ENCODE data around the gene TBC1D9. TPM values are rescaled to one million over a fixed set of nuclear protein-coding genes. Genes with fewer than 3 reads are reported as not detected.

The TBC1D9 gene
- total RNA-seq, 1 experiment from 2014 or later, result 4.6 TPM

DNA sequence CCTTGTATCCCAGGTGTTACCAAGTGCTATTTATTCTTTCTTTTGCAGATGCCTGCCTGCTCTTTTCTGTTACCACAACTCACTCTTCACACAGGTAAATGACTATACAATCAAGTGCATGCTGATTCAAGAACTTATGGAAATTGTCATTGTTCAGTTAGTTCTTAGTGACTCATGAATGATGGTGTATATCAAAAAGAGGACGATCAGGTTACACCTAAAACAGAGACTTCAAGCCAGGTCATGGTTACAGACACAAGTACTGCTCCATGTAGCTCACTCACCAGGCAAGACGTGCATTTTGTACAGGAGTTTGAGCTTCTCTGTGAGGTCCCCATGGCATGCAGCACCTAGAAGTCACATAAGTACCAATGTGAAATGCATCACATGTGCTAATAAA, 128.2 kb downstream of the TBC1D9 start:
- no peak for DNase-seq
- no peak overlapping the region for H3K4me3 ChIP-seq (ENCODE audit: insufficient read depth, low read depth, low read length)
- no peaks in the 10 kb centered on the region for H3K36me3 ChIP-seq (replicated peaks; ENCODE audit: control insufficient read depth, insufficient read depth, low read length)
- no peaks in the 10 kb centered on the region for H3K27me3 ChIP-seq (ENCODE audit: control insufficient read depth, insufficient read depth, low read length)

DNA sequence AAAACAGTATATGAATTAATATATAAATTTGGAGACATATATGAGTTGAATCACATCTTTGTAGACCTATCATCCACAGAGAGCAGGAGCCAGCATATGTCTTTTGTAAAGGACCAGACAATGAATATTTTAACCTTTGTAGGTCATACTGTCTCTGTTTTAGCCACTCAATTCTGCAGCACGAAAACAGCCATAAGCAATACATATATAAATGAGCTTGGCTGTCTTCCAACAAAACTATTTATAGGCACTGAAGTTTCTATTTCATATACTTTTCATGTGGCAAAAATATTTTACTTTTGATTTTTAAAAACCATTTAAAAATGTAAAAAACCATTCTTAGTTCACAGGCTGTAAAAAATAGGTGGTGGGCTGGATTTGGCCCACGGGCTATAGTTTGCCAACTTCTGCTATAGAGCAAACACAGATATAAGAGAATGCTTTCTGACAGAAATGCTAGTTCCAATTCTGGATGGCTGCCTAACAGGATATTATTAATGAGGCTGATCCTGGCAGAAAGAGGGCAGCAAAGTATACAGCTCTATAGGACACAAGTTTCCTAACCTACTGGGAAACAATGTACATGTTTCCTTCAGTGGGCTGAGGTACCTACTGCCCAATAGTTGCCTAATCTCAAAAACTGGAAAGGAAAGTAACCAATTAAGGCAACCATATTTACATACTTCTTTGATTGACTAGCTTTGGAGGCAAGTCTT, 129.4 kb downstream of the TBC1D9 start:
- Histone ChIP-seq H3K36me3 (replicated peaks; ENCODE audit: control insufficient read depth, insufficient read depth, low read length) (no peaks in the 10 kb centered on the region), H3K27me3 (ENCODE audit: control insufficient read depth, insufficient read depth, low read length) (no peaks in the 10 kb centered on the region), H3K4me3 (ENCODE audit: insufficient read depth, low read depth, low read length) (no peak overlapping the region)
- DNase-seq, result no peak

DNA sequence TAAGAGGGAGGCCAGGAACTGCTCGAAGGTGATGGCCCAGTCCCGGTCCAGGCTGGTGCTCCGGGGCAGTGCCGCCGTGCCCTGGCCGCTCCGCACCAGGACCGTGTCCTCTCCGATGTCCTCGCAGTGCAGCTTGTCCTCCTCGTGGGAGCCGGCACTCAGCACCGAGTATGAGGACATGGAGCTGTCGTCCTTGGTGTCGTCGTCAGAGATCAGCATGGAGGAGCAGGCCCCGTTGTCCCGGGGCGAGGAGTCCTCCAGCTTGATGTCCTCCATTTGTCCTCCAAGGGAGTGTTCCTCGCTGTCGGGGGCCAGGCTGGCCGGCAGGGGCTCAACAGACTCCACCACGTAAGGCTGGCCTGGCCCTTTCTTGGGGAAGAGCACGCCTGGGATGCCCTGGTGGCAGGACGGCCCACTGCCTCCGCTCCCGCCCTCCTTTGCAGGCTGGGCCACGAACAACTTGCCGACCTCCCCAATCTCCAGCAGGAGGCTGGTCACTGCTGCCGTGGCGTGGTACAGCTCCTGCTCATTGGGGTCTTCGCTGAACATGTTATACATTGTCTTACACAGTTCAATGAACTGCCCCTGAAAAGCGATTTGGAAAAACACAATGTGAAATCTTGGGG, 133.7 kb downstream of the TBC1D9 start:
- H3K27me3 ChIP-seq (ENCODE audit: control insufficient read depth, insufficient read depth, low read length), result no peaks in the 10 kb centered on the region
- peak; percentile 47 for DNase-seq
- no peak overlapping the region for H3K4me3 ChIP-seq (ENCODE audit: insufficient read depth, low read depth, low read length)
- H3K36me3 ChIP-seq (replicated peaks; ENCODE audit: control insufficient read depth, insufficient read depth, low read length), result no peaks in the 10 kb centered on the region

DNA sequence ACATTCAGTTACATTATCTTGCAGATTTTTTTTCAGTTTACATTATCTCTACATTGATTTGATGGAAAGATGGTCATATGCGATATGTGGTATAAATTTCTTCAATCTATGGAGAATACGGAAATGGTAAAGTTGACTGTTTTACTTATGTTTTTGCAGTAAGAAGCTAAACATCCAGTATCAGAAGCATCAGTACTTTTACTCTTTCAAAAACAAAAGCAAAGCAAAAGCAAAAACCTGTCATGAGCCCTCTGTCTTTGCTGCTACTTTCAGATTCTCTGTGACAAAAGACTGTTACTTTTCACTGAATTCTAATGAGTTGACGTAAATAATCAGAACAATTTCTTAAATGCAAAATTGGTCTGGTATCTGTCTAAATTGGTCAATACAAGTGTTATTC, 135.0 kb downstream of the TBC1D9 start:
- H3K27me3 ChIP-seq (ENCODE audit: control insufficient read depth, insufficient read depth, low read length), result no peaks in the 10 kb centered on the region

DNA sequence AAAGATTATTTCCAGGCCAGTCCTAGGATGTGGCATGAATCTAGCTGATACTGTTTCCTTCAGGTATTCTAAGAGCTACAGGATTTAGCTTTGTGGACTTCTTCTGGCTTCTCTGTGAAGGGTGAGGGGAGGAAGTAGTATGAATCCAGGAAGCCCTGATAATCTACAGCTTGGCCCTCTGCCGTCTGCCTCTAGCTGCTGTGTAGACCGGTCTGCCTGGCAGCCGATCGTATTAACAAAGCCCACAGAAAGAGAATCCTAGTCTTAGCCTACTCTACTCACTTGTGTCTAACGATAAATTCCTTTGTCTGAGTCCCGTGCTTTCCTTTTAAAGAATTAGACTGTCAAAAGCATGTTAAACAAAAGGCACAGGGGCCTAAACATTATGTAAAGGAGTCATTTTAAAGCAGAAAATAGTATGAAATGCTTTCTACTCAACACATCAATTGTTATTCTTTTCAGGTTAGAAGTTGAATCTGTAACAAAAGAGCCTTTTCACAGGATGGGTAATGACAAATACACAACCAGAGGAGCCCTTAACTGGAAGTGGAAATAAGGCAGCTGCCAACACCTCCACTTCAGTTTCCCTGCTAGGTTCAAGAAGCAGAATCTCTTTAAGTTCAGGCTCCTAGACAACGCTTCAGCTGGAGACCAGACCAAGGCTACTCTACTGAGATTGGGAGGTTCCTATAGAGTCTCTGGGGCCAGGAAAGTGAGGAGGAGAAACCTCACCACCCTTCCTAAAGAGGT, 138.5 kb downstream of the TBC1D9 start:
- Histone ChIP-seq H3K27me3 (ENCODE audit: control insufficient read depth, insufficient read depth, low read length) (no peaks in the 10 kb centered on the region), H3K4me3 (ENCODE audit: insufficient read depth, low read depth, low read length) (no peak overlapping the region), H3K36me3 (replicated peaks; ENCODE audit: control insufficient read depth, insufficient read depth, low read length) (no peaks in the 10 kb centered on the region)
- DNase-seq, result no peak

More for the DNA sequence above, 135.0 kb downstream of the TBC1D9 start:
- H3K4me3 ChIP-seq (ENCODE audit: insufficient read depth, low read depth, low read length), result no peak overlapping the region
- no peak for DNase-seq
- no peaks in the 10 kb centered on the region for H3K36me3 ChIP-seq (replicated peaks; ENCODE audit: control insufficient read depth, insufficient read depth, low read length)

DNA sequence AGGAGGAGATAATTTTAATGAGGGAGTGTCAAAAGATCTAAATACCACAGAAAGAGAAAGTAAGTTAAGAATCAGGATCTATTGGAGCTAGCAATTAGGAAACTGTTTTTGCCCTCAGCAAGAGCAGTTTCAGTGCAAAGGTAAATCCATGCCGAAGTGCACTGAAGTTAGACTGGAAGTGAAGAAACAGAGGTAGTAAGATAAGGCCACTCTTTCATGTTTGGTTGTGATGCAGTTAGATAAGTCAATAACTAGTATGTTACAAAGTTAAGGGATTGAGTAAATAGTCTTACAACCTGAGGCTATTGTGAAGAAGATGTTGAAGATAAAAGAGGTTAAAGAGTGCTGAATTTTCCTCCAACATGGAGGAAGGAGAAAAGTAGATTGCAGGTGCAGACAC, 140.7 kb downstream of the TBC1D9 start:
- Histone ChIP-seq H3K27me3 (ENCODE audit: control insufficient read depth, insufficient read depth, low read length) (no peaks in the 10 kb centered on the region), H3K36me3 (replicated peaks; ENCODE audit: control insufficient read depth, insufficient read depth, low read length) (no peaks in the 10 kb centered on the region), H3K4me3 (ENCODE audit: insufficient read depth, low read depth, low read length) (no peak overlapping the region)
- no peak for DNase-seq

DNA sequence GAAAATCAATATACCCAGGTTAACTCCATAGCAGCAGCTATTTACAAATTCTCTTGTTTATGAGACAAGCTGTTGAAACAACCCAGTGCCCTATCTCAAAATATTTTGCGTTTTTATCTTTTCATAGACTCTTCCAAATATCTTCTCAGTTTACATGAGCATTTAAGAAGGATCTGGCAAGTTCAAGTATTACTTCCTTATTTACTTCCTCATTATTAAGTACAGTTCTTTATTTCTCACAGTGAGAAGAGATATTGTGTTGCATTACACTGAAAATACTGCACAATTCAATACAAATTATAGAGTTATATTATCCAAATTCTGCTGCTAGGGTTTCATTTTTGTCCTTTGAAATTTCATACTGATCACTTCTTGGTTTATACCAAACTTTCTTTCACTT, 143.8 kb downstream of the TBC1D9 start:
- no peaks in the 10 kb centered on the region for H3K36me3 ChIP-seq (replicated peaks; ENCODE audit: control insufficient read depth, insufficient read depth, low read length)
- H3K27me3 ChIP-seq (ENCODE audit: control insufficient read depth, insufficient read depth, low read length), result no peaks in the 10 kb centered on the region
- no peak overlapping the region for H3K4me3 ChIP-seq (ENCODE audit: insufficient read depth, low read depth, low read length)

DNA sequence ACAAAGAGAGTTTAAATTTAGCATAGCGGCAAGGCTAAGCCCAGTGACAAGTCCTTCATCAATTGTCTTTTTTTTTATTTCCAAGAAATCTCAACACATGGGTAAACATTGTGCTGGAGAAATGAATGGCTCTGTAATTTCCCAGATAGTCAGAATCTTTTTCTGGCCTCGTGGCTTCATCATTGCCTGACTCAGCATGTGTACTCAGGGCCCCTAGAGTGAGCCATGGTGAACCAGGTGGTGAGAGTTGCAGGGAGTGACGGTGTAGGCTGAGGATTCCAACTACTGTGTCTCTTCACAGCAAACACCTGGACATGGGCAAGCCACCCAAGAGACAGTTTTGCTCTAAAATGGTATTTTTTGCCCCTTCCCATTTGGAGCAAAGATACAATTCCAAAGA, 144.3 kb downstream of the TBC1D9 start:
- Histone ChIP-seq H3K36me3 (replicated peaks; ENCODE audit: control insufficient read depth, insufficient read depth, low read length) (no peaks in the 10 kb centered on the region), H3K27me3 (ENCODE audit: control insufficient read depth, insufficient read depth, low read length) (no peaks in the 10 kb centered on the region), H3K4me3 (ENCODE audit: insufficient read depth, low read depth, low read length) (no peak overlapping the region)
- no peak for DNase-seq

More for the DNA sequence above, 143.8 kb downstream of the TBC1D9 start:
- DNase-seq, result no peak

DNA sequence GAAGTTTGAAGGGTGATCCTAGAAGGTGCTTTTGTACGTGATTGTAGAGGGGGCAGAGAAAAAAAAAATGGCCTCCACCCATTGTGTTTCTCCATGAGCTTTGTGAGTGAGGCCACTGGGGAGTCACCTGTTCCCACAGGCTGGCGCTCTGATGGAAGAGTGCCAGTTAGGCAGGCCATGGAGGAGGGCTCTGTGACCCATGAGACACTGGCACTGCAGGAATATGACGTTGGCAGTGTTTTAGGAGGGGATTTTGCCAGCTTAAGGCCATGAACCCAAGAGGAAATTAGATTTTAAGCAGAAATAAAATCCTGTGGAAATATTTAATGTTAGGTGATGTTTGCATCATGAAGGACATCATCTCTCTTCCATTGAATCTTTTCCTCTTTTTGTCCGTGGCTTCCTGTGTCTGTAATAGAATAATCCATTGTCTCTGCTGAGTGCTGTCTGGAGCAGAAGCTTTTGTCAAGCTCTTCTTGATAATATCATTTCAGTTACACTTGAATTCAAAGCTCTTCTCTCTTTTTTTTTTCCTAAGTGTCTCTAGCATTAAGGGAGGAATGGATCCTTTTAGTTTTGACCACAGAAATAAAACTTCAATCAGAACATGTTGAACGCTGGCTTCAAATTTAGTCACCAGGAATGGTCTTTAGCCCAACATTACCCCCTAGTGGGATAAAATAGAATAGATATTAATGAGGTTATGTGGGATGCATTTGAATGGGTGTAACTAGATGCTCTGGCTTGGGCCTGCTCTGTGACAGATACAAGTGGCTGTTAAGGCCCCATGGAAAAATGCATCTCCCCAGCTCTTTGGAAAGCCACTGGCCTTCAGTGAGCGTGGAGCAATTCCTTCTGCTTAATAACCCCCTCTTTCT, 146.4 kb downstream of the TBC1D9 start:
- Histone ChIP-seq H3K27me3 (ENCODE audit: control insufficient read depth, insufficient read depth, low read length) (no peaks in the 10 kb centered on the region), H3K4me3 (ENCODE audit: insufficient read depth, low read depth, low read length) (no peak overlapping the region), H3K36me3 (replicated peaks; ENCODE audit: control insufficient read depth, insufficient read depth, low read length) (no peaks in the 10 kb centered on the region)
- DNase-seq, result peak; percentile 29

DNA sequence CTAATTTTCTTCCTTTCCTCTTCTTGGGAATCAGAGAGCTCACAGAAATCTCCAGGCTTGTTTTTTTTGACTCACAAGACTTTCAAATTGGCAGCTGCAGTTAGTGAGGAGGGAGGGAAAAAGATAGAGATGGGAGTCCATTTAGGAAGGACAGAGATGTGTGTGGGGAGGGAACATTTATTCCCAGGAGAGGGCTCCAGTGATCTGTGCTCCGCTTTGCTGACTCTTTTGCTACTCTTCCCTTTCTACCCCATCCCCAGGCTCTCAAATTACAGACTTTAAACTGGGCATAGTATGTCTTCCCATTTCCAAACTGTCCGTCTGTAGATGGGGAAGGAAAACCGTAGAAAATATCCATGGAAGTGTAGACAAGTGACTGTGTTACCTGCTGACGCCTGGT, 148.3 kb downstream of the TBC1D9 start:
- Histone ChIP-seq H3K27me3 (ENCODE audit: control insufficient read depth, insufficient read depth, low read length) (no peaks in the 10 kb centered on the region), H3K4me3 (ENCODE audit: insufficient read depth, low read depth, low read length) (no peak overlapping the region), H3K36me3 (replicated peaks; ENCODE audit: control insufficient read depth, insufficient read depth, low read length) (no peaks in the 10 kb centered on the region)
- peak; percentile 25 for DNase-seq

DNA sequence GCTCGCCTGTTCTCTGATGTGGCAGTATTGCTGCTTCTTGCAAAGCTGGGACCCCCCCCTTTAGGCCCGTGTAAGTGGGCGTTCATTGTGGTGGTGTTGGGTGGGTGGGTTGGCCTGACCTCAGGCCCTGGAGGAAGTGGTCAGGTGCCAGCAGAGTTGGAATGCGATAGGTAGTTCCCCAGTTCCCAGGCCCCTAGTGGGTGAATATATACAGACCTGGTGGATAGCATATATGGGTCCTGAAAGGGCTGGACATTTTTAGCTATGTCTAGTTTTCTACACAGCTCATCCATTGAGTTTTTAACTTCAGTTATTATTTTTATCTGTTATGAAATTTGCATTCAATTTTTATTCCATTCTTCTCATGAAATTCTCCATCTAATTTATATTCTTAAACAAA, 151.6 kb downstream of the TBC1D9 start:
- Histone ChIP-seq H3K27me3 (ENCODE audit: control insufficient read depth, insufficient read depth, low read length) (no peaks in the 10 kb centered on the region), H3K36me3 (replicated peaks; ENCODE audit: control insufficient read depth, insufficient read depth, low read length) (no peaks in the 10 kb centered on the region), H3K4me3 (ENCODE audit: insufficient read depth, low read depth, low read length) (no peak overlapping the region)
- no peak for DNase-seq

DNA sequence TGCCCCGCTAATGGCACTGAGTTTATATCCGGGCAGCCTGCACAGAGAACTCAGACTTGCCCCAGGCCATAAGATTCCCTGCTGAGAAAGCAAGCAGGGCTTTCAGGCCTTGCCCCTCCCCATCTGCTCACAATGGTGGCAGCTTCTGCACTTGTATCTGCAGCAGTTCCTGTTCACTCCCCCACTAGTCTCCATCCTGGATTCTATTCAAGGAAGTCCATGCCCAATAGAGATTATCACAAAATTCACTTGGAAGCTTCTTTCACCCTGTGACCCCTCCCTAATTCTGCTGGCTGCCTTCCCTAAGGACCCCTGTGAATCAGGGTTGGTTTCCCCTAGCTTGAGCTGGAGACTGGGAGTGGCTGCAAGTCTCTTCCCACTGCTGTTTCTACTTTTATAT, 152.9 kb downstream of the TBC1D9 start:
- no peak for DNase-seq
- Histone ChIP-seq H3K27me3 (ENCODE audit: control insufficient read depth, insufficient read depth, low read length) (no peaks in the 10 kb centered on the region), H3K36me3 (replicated peaks; ENCODE audit: control insufficient read depth, insufficient read depth, low read length) (no peaks in the 10 kb centered on the region), H3K4me3 (ENCODE audit: insufficient read depth, low read depth, low read length) (no peak overlapping the region)

DNA sequence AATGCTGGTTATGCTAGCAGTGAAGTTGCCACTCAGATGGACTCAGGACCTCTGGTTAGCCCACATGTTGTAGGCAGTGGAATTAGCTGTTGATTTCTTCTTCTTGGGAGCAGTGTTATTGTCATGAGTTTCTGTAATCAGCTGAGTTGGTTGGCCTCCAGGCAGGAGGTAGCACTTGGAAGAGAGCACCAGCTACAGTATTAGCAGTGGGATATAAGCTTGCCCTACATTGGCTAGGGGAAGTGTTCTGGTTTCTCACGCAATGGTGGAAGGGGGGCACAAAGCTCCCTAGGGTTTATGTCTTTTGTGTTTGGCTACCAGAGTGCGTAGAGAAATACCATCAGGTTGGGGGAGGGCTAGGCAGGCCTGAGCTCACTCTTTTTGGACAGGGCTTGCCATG, 153.5 kb downstream of the TBC1D9 start:
- H3K36me3 ChIP-seq (replicated peaks; ENCODE audit: control insufficient read depth, insufficient read depth, low read length), result no peaks in the 10 kb centered on the region
- no peaks in the 10 kb centered on the region for H3K27me3 ChIP-seq (ENCODE audit: control insufficient read depth, insufficient read depth, low read length)
- H3K4me3 ChIP-seq (ENCODE audit: insufficient read depth, low read depth, low read length), result no peak overlapping the region
- DNase-seq, result no peak

DNA sequence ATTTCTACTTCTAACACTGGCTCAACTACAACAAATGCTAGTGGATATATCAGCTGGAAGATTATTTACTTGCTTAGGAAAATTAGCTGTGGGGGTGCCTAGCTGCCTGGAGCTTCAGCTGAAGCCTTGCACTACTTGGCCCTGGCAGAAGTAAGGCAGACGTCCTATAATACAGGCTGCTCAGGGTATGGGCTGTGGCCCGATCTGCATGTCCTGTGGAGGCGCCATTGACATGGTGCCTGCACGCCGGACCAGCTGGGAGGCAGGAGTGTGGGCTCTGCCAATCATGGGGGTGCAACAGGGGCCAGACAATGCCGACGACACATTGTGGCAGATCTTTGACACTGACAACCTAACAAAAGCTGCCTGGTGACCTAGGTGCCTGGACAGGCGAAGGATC, 155.8 kb downstream of the TBC1D9 start:
- no peak for DNase-seq
- Histone ChIP-seq H3K4me3 (ENCODE audit: insufficient read depth, low read depth, low read length) (no peak overlapping the region), H3K36me3 (replicated peaks; ENCODE audit: control insufficient read depth, insufficient read depth, low read length) (no peaks in the 10 kb centered on the region), H3K27me3 (ENCODE audit: control insufficient read depth, insufficient read depth, low read length) (no peaks in the 10 kb centered on the region)
